PFSK-1 (cell line): ENCODE data around the gene GPX2.

Source experiments
- FOXP2 ChIP-seq: optimal IDR thresholded peaks from 2 replicates; pipeline ENCODE3; 2011; ENCODE audit warnings: borderline replicate concordance, control low read depth, inconsistent platforms; ENCODE audit not compliant: insufficient read depth; ENCODE audit errors: extremely low read length, extremely low read depth
- POLR2AphosphoS5 ChIP-seq: IDR thresholded peaks from 2 replicates; pipeline ENCODE4 v1.6.1; 2012; ENCODE audit warnings: low read depth, mild to moderate bottlenecking, control low read depth, low read length, moderate library complexity
- REST ChIP-seq, 2 experiments: IDR thresholded peaks; 2 replicates each; pipeline versions ENCODE4 v1.6.1 to v1.8.0; 2011 to 2012; ENCODE audit warnings: low read depth in 2 of 2, low read length in 2 of 2, control low read depth in 1 of 2, inconsistent platforms in 1 of 2, mild to moderate bottlenecking in 1 of 2, moderate library complexity in 1 of 2; ENCODE audit not compliant: insufficient read depth in 1 of 2
- SIN3A ChIP-seq: IDR thresholded peaks from 2 replicates; pipeline ENCODE4 v1.6.1; 2012; ENCODE audit warnings: mild to moderate bottlenecking, low read length, moderate library complexity, borderline replicate concordance; ENCODE audit not compliant: insufficient read depth
- TAF1 ChIP-seq: IDR thresholded peaks from 2 replicates; pipeline ENCODE4 v1.6.1; 2012; ENCODE audit warnings: low read length, control low read depth, borderline replicate concordance; ENCODE audit not compliant: insufficient read depth

GPX2 gene

GRCh38 chr14:64934338-64934929 lies 8.1 kb downstream of the GPX2 start:
- TF ChIP-seq TAF1 (no peak), REST (IDR thresholded peaks at IDR 0.05; ENCODE audit: insufficient read depth in 1 of 2, low read depth in 2 of 2, low read length in 2 of 2) (no peak), SIN3A (no peak), POLR2AphosphoS5 (no peak), FOXP2 (no peak)

GRCh38 chr14:64932231-64932630 lies 10.3 kb downstream of the GPX2 start:
- no peak for TF ChIP-seq TAF1
- TF ChIP-seq SIN3A, result no peak
- no peak for TF ChIP-seq POLR2AphosphoS5
- no peak for TF ChIP-seq FOXP2
- TF ChIP-seq REST (IDR thresholded peaks at IDR 0.05; ENCODE audit: insufficient read depth in 1 of 2, low read depth in 2 of 2, low read length in 2 of 2), result no peak

DNA sequence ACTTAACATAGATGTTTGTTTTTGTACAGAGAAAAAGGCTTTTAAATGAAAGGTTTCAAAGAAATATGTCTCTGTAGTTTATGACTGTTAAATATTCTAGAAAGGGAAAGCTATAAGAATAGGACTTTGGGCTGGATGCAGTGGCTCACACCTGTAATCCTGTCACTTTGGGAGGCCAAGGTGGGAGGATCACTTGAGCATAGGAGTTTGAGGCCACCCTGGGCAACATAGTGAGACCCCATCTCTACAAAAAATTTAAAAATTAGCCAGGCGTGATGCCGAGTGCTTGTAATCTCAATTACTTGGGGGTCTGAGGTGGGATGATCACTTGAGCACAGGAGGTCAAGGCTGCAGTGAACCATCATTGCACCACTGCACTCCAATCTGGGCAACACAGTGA lies 11.4 kb downstream of the GPX2 start:
- TF ChIP-seq TAF1 (no peak), POLR2AphosphoS5 (no peak), REST (IDR thresholded peaks at IDR 0.05; ENCODE audit: insufficient read depth in 1 of 2, low read depth in 2 of 2, low read length in 2 of 2) (no peak), SIN3A (no peak), FOXP2 (no peak)

DNA sequence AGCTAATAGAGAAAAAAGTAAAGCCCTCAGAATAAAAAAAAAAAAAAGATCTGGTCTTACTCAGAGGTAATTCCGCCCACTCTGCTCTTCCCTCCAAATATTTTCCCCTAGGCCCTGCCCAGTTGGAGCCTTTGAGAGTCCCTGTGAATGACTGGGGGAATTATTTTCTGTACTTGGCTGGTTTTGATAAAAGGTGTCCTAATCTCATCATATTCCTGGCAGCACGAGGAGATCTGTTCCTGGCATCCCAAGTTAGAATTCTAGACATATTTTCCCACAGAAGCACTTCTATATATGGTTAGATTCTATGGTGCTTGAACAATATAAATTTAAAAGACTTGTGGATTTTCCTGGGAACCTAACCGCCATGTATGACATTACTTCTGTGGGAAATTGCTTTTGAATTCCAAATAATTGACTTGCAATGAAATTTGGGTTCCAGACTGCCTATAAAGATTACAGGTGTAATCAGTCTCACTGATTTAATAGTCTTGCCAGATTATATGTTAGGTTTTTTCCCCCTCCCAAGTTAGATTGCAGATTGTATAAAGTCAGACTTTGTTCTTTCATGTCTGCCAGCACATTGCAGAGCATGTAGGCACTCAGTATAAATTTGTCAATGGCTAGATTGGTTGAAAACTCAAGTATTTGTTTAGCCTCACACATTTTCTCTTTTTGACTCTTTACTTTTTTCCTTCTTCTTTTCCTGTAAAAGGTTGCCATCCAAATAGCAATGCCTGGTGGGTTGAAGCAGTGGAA lies 12.3 kb downstream of the GPX2 start:
- no peak for TF ChIP-seq TAF1
- TF ChIP-seq FOXP2, result no peak
- TF ChIP-seq POLR2AphosphoS5, result no peak
- no peak for TF ChIP-seq SIN3A
- no peak for TF ChIP-seq REST (IDR thresholded peaks at IDR 0.05; ENCODE audit: insufficient read depth in 1 of 2, low read depth in 2 of 2, low read length in 2 of 2)
